ENCODE measurements around the gene NHEJ1.

DNA sequence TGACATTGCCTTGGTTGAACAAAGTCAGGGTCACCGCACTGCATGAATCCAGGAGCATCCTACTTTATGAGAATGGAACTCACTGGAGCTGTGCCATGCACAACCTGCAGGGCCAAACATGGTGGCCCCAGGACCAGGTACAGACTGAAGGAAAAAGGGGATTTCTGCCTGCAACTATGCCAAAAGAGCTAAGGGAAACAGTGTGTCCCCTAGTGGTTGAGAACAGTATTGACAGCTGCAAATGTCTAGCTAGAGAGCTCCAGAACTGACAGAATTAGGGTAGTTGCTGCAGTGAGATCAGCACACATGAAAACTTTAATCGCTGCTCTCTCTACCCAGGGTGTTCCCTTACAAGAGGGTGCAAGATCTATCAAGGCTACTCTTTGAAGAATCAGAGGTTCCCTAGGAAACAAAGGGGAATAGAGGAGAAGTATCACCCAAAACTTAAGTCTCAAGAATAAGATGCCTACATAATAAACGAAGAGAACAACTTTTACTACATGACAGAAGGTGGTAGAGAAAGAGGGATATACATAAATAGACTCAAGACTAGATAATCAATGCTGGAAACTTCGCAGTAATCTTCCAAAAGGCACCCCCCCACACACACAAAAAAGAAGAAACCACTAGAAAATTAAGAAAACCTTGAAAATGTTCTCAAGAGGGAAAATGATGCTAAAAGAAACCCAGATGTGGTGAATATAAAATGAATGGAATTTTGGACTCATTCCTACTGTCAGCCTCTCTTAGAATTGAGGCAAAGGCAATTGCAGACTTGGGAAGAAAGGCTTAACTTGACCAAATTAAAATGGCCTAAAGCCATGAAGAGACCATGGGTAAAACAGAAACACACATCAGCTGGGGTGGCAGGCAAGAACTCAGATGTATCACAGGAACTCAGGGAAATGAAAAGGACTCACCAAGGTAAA is 56.2 kb downstream of the NHEJ1 start:
- TF ChIP-seq, protein P1, sequence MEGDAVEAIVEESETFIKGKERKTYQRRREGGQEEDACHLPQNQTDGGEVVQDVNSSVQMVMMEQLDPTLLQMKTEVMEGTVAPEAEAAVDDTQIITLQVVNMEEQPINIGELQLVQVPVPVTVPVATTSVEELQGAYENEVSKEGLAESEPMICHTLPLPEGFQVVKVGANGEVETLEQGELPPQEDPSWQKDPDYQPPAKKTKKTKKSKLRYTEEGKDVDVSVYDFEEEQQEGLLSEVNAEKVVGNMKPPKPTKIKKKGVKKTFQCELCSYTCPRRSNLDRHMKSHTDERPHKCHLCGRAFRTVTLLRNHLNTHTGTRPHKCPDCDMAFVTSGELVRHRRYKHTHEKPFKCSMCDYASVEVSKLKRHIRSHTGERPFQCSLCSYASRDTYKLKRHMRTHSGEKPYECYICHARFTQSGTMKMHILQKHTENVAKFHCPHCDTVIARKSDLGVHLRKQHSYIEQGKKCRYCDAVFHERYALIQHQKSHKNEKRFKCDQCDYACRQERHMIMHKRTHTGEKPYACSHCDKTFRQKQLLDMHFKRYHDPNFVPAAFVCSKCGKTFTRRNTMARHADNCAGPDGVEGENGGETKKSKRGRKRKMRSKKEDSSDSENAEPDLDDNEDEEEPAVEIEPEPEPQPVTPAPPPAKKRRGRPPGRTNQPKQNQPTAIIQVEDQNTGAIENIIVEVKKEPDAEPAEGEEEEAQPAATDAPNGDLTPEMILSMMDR (IDR thresholded peaks at IDR 0.05), result peak; percentile 71
- TF ChIP-seq, protein P2, sequence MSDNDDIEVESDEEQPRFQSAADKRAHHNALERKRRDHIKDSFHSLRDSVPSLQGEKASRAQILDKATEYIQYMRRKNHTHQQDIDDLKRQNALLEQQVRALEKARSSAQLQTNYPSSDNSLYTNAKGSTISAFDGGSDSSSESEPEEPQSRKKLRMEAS (IDR thresholded peaks at IDR 0.05; ENCODE audit: low read depth), result no peak
- TF ChIP-seq TAF1 (IDR thresholded peaks at IDR 0.05; ENCODE audit: borderline replicate concordance, low read depth, low read length) (no peak), YY1 (IDR thresholded peaks at IDR 0.05; ENCODE audit: low read depth) (no peak), FOXJ3 (CRISPR knock-in tag; IDR thresholded peaks at IDR 0.05) (no peak), POLR2AphosphoS5 (IDR thresholded peaks at IDR 0.05; ENCODE audit: low read depth, low read length) (no peak), SMC3 (IDR thresholded peaks at IDR 0.05; ENCODE audit: low read depth, low read length) (peak; percentile 76), NFIC (IDR thresholded peaks at IDR 0.05; ENCODE audit: borderline replicate concordance) (no peak), EP300 (IDR thresholded peaks at IDR 0.05; ENCODE audit: borderline replicate concordance in 1 of 2, low read depth in 1 of 2, low read length in 1 of 2) (no peak)
